A673 (cell line): ENCODE data around the gene DNAJC16.

ENCODE experiments used
- CTCF ChIP-seq: fragments of 300-800, 200-600 bp; sonication (generic); conservative IDR thresholded peaks from 2 replicates; pipeline ENCODE4 v1.5.1; 2017; ENCODE audit warnings: low read depth, mild to moderate bottlenecking, antibody characterized with exemption, low read length, moderate library complexity, mixed read lengths
- EZH2 ChIP-seq: fragments of 200-600 bp; sonication (generic); IDR thresholded peaks from 2 replicates; pipeline ENCODE4 v1.6.1; 2017; ENCODE audit warnings: borderline replicate concordance, low read depth, mild to moderate bottlenecking, mixed read lengths, antibody characterized with exemption, low read length; ENCODE audit not compliant: poor library complexity, severe bottlenecking

GRCh38 chr1:15579683-15580047 lies 53.0 kb downstream of the DNAJC16 start:
- no peak for TF ChIP-seq CTCF
- TF ChIP-seq EZH2: no peak
